ENCODE data around the gene AFDN. TPM values are rescaled to one million over a fixed set of nuclear protein-coding genes. Genes with fewer than 3 reads are reported as not detected.

Gene AFDN
- total RNA-seq, 1 donor from 2014 or later: 112 TPM

DNA sequence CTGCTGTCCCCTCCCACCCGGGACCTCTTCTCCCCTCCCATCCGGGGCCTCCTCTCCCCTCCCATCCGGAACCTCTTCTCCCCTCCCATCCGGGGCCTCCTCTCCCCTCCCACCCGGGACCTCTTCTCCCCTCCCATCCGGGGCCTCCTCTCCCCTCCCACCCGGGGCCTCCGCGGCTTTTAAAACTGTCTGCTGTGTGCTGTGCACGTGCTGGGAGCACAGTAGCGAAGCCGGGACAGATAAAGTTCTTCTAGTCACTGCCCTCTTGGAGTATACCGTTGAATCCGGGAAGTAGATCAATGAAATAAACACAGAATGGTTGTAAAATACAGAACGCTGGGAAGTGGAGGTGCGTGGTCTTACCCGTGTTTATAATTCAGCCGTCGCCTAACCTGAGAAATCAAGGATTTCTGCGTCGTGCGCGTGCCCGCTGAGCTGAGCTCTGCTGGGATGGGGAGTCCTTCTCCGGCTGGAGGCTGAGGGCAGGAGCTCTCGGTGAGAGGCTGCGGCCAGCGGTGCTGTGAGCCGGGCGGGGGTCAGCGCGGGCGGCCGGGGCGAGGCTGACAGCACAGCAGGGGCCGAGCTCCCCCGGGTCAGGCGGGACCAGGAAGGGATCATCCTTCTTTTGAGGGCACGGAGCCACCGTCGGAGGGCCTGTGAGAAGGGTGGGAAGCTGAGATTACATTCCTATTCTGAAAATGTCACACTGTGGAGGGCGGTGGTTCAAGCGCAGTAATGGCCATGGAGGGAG lies 151.2 kb downstream of the AFDN start:
- Histone ChIP-seq H3K36me3 (ENCODE audit: control insufficient read depth, insufficient read depth, low read length) (no peaks in the 10 kb centered on the region), H3K27me3 (ENCODE audit: control insufficient read depth, insufficient read depth, low read length) (no peaks in the 10 kb centered on the region), H3K4me3 (ENCODE audit: low read depth, low read length) (no peak overlapping the region)
- TF ChIP-seq, protein P1, sequence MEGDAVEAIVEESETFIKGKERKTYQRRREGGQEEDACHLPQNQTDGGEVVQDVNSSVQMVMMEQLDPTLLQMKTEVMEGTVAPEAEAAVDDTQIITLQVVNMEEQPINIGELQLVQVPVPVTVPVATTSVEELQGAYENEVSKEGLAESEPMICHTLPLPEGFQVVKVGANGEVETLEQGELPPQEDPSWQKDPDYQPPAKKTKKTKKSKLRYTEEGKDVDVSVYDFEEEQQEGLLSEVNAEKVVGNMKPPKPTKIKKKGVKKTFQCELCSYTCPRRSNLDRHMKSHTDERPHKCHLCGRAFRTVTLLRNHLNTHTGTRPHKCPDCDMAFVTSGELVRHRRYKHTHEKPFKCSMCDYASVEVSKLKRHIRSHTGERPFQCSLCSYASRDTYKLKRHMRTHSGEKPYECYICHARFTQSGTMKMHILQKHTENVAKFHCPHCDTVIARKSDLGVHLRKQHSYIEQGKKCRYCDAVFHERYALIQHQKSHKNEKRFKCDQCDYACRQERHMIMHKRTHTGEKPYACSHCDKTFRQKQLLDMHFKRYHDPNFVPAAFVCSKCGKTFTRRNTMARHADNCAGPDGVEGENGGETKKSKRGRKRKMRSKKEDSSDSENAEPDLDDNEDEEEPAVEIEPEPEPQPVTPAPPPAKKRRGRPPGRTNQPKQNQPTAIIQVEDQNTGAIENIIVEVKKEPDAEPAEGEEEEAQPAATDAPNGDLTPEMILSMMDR (IDR thresholded peaks at IDR 0.05; ENCODE audit: insufficient read depth, low read length, poor library complexity, severe bottlenecking): no peak
- DNase-seq (ENCODE audit: low read depth): no peak

DNA sequence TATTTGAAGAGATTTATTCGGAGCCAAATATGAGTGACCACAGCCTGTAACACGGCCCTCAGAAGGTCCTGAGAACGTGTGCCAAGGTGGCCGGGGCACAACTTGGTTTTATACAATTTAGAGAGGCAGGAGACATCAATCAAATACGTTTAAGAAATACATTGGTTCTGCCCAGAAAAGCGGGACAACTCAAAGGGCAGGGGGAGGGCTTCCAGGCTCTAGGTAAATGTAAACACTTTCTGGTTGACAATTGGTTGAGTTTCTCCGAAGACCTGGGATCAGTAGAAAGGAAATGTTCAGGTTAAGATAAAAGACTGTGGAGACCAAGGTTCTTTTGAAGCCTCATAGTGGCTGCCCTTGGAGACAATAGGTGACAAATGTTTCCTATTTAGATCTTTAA lies 151.9 kb downstream of the AFDN start:
- DNase-seq (ENCODE audit: low read depth): no peak
- TF ChIP-seq, protein P1 (IDR thresholded peaks at IDR 0.05; ENCODE audit: insufficient read depth, low read length, poor library complexity, severe bottlenecking): no peak
- no peak overlapping the region for H3K4me3 ChIP-seq (ENCODE audit: low read depth, low read length)
- no peaks in the 10 kb centered on the region for H3K27me3 ChIP-seq (ENCODE audit: control insufficient read depth, insufficient read depth, low read length)
- H3K36me3 ChIP-seq (ENCODE audit: control insufficient read depth, insufficient read depth, low read length): no peaks in the 10 kb centered on the region

DNA sequence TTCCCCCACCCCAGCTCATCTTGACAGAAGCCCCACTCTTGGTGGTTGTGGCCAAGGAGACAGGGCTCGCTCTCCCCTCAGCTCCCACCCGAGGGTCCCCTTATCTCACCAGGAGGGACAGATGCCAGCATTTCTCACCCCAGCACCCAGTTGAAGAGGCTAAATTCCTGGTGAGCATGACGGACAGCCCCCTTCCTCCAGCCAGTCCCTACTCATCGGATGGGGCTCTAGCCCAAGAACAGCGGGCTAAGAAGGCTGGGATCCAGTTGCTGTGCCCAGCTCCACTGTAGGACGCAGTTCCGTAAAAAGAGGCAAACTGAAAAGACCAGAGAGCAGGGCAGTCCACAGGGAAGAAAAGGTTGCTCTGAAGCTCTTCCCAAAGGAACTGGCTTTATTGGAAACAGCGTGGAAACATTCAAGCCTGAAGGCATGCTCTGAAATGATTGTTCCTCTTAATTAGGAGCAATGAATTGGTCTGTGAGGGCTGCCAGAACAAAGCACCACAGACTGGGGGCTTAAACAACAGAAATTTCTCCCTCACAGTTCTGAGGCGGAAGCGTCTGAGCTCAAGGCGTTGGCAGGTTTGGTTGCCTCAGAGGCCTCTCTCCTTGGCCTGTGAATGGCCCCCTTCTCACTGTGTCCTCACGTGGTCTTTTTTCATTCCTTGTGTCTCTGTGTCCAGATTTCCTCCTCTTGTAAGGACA lies 152.9 kb downstream of the AFDN start:
- DNase-seq (ENCODE audit: low read depth): no peak
- no peaks in the 10 kb centered on the region for H3K36me3 ChIP-seq (ENCODE audit: control insufficient read depth, insufficient read depth, low read length)
- TF ChIP-seq, protein P1 (IDR thresholded peaks at IDR 0.05; ENCODE audit: insufficient read depth, low read length, poor library complexity, severe bottlenecking): no peak

DNA sequence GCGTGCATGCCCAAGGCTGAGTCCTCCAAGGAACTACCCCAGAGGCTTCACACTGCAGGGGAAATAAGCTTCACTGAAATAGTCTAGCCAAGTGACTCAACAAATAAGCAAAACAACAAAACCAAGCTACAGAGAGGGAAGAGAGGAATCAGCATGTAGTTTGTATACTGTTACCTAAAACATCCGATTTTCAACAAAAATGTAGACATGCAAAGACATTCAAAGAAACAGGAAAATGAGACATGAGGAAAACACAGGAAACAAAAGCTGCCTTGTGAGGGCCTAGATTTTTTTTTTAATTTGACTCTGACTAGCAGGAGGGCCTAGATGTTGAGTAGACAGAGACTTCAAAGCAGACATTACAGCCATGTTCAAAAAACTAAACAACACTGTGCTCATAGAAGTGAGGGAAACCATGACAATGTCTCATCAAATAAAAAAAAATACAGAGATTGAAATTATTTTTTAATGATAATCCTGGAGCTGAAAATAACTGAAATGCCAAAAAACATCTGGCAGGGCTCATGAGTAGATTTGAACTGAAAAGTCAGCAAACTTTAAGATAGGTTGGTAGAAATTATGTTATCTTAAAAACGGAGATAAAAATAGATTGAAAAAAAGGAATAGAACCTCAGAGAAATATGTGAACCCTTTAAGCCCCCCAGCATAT lies 154.3 kb downstream of the AFDN start:
- Histone ChIP-seq H3K36me3 (ENCODE audit: control insufficient read depth, insufficient read depth, low read length) (no peaks in the 10 kb centered on the region), H3K27me3 (ENCODE audit: control insufficient read depth, insufficient read depth, low read length) (no peaks in the 10 kb centered on the region), H3K4me3 (ENCODE audit: low read depth, low read length) (no peak overlapping the region)
- DNase-seq (ENCODE audit: low read depth): no peak
- TF ChIP-seq, protein P1 (IDR thresholded peaks at IDR 0.05; ENCODE audit: insufficient read depth, low read length, poor library complexity, severe bottlenecking): no peak

More for the DNA sequence above, 152.9 kb downstream of the AFDN start:
- Histone ChIP-seq H3K27me3 (ENCODE audit: control insufficient read depth, insufficient read depth, low read length) (no peaks in the 10 kb centered on the region), H3K4me3 (ENCODE audit: low read depth, low read length) (no peak overlapping the region)

DNA sequence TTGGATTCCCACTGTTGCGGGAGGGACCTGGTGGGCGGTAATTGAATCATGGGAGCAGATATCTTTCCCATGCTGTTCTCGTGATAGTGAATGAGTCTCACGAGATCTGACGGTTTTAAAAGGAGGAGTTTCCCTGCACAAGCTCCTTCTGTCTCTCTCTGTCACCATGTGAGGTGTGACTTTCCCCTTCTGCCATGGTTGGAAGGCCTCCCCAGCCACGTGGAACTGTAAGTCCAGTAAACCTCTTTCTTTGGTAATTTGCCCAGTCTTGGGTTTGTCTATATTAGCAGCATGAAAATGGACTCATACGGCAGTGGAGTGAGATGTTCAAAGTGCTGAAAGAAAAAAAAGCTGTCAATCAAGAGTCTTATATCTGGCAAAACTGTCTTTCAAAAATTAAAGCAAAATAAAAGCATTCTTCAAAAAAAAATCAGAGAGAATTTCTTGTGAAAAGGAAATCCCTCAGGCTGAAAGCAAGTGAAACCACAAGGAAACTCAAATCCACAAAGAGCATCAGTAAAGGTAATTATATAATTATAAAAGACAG lies 155.3 kb downstream of the AFDN start:
- Histone ChIP-seq H3K27me3 (ENCODE audit: control insufficient read depth, insufficient read depth, low read length) (no peaks in the 10 kb centered on the region), H3K4me3 (ENCODE audit: low read depth, low read length) (no peak overlapping the region), H3K36me3 (ENCODE audit: control insufficient read depth, insufficient read depth, low read length) (no peaks in the 10 kb centered on the region)
- DNase-seq (ENCODE audit: low read depth): no peak
- TF ChIP-seq, protein P1 (IDR thresholded peaks at IDR 0.05; ENCODE audit: insufficient read depth, low read length, poor library complexity, severe bottlenecking): no peak
